Activated T-helper 1 cell treated with anti-CD3 and anti-CD28 coated beads, Interleukin-2, amount 50 U/mL, for 16 hours (primary cell): ENCODE measurements around the gene DIP2C.
"Not testable (repeated sequence)": the region's sequence is repeated elsewhere in the genome, so short reads cannot be mapped to it uniquely, and the experiment has no call there.

ENCODE experiments used
- DNase-seq, 2 donors: peaks; one replicate each; pipeline ENCODE4 v3.0.0-alpha.2; 2020; ENCODE audit warnings: low read depth in 1 of 2, low spot score in 1 of 2

DIP2C gene

GRCh38 chr10:320771-321170, 368.7 kb downstream of the DIP2C start:
- no peak for DNase-seq

GRCh38 chr10:317926-318325, 371.5 kb downstream of the DIP2C start:
- DNase-seq, result no peak

- DNase-seq, result no peak
Observed at GRCh38 chr10:317271-317769, 372.1 kb downstream of the DIP2C start.

GRCh38 chr10:316390-316789, 373.1 kb downstream of the DIP2C start:
- DNase-seq, result no peak

GRCh38 chr10:314871-315270, 374.6 kb downstream of the DIP2C start:
- no peak for DNase-seq

- no peak for DNase-seq
Observed at GRCh38 chr10:314381-314780, 375.1 kb downstream of the DIP2C start.

GRCh38 chr10:311901-312665, 377.4 kb downstream of the DIP2C start:
- DNase-seq, result no peak

- no peak for DNase-seq
Observed at GRCh38 chr10:310976-311639, 378.4 kb downstream of the DIP2C start.

GRCh38 chr10:310371-310770, 379.1 kb downstream of the DIP2C start:
- DNase-seq, result no peak

GRCh38 chr10:308572-309085, 380.8 kb downstream of the DIP2C start:
- DNase-seq, result no peak

GRCh38 chr10:308101-308500, 381.4 kb downstream of the DIP2C start:
- DNase-seq, result no peak

- DNase-seq, result no peak
Observed at GRCh38 chr10:307659-308058, 381.8 kb downstream of the DIP2C start.

- DNase-seq, result no peak
Observed at GRCh38 chr10:306675-307185, 382.7 kb downstream of the DIP2C start.

- DNase-seq, result no peak
Observed at GRCh38 chr10:306007-306674, 383.3 kb downstream of the DIP2C start.

GRCh38 chr10:305034-305433, 384.4 kb downstream of the DIP2C start:
- DNase-seq, result no peak

- no peak for DNase-seq
Observed at GRCh38 chr10:301536-301935, 387.9 kb downstream of the DIP2C start.

GRCh38 chr10:300580-300979, 388.9 kb downstream of the DIP2C start:
- not testable (repeated sequence) for DNase-seq

- no peak for DNase-seq
Observed at GRCh38 chr10:299969-300368, 389.5 kb downstream of the DIP2C start.

GRCh38 chr10:299512-299911, 390.0 kb downstream of the DIP2C start:
- DNase-seq, result no peak

GRCh38 chr10:298033-298432, 391.4 kb downstream of the DIP2C start:
- no peak for DNase-seq

- DNase-seq, result no peak
Observed at GRCh38 chr10:297567-297966, 391.9 kb downstream of the DIP2C start.

GRCh38 chr10:293636-294035, 395.8 kb downstream of the DIP2C start:
- no peak for DNase-seq
